Right lobe of liver (tissue), 6 donors: ENCODE measurements around the gene ERCC6L. TPM values are rescaled to one million over a fixed set of nuclear protein-coding genes. Genes with fewer than 3 reads are reported as not detected.
"Not testable (repeated sequence)": the region's sequence is repeated elsewhere in the genome, so short reads cannot be mapped to it uniquely, and the experiment has no call there.

Experiments used
- ATAC-seq, 4 donors: fragments of 200-7000 bp; cut with Tn5 transposase; one replicate each; pipeline ENCODE4 v1.9.1; 2020; ENCODE audit warnings: mild to moderate bottlenecking in 4 of 4, moderate library complexity in 4 of 4
- DNase-seq, 3 donors: peaks; one replicate each; pipeline ENCODE4 v3.0.0-alpha.2; 2020
- H3K27ac ChIP-seq, 3 donors: fragments of 200-600 bp; one replicate each; pipeline ENCODE4 v1.8.0; 2022
- H3K27me3 ChIP-seq, 2 donors: fragments of 200-600 bp; one replicate each; pipeline ENCODE4 v1.8.0; 2022
- H3K36me3 ChIP-seq, 4 donors: fragments of 200-600 bp; sonication (generic) in 1 of 4; one replicate each; pipeline versions ENCODE4 v1.5.1 to v1.8.0; 2017 to 2022; ENCODE audit warnings: control low read depth in 1 of 4
- H3K4me1 ChIP-seq, 4 donors: fragments of 200-600 bp; sonication (generic) in 1 of 4; one replicate each; pipeline versions ENCODE4 v1.5.1 to v1.8.0; 2017 to 2022; ENCODE audit warnings: control low read depth in 1 of 4
- H3K4me3 ChIP-seq, 3 donors: fragments of 200-600 bp; one replicate each; pipeline ENCODE4 v1.8.0; 2022
- H3K9me3 ChIP-seq, 4 donors: fragments of 200-600 bp; sonication (generic) in 1 of 4; one replicate each; pipeline versions ENCODE4 v1.5.1 to v1.8.0; 2017 to 2022; ENCODE audit warnings: control low read depth in 1 of 4
- CTCF ChIP-seq, 4 donors: fragments of 200-600 bp in 3 of 4; fragments of 450-650 bp in 1 of 4; IDR thresholded peaks; one replicate each; pipeline versions ENCODE4 v1.5.1 to v1.8.0; 2016 to 2022; ENCODE audit warnings: antibody characterized with exemption in 4 of 4, mild to moderate bottlenecking in 2 of 4
- POLR2A ChIP-seq: fragments of 450-650 bp; IDR thresholded peaks from one replicate; pipeline ENCODE4 v1.6.1; 2017; ENCODE audit warnings: antibody characterized with exemption, mild to moderate bottlenecking
- WGBS: methylation state at CpG from one replicate; pipeline ENCODE4 v1.1.6; 2018; ENCODE audit warnings: low coverage, low lambda C conversion rate; ENCODE audit not compliant: insufficient coverage; ENCODE audit errors: missing lambda C conversion rate; 5-methylcytosine and 5-hydroxymethylcytosine counted together
- intact Hi-C, 2 donors: fragments of 100-400 bp; cut with DNase I; formaldehyde crosslinking; loops; one replicate each; pipeline versions ENCODE4 v1.11.2 to v1.14.1; 2022
- total RNA-seq, 6 experiments: library from RNA; depleted of rRNA in 2 of 6; stranded (reverse); fragments of >200 nt in 2 of 6; fragmentation: NEBNext Ultra II Directional in 3 of 6; extraction: Animal tissue kit (Norgen Biotek cat#: 25700) in 3 of 6; gene quantifications; one replicate each; pipeline versions ENCODE4 v1.1.0 to v1.2.4, GENCODE V29; 2016 to 2023
- donor health status: DM: no; HTN: yes; CAD: no.
- donor health status: DM: no; HTN: no; CAD: no.
- donor health status: DM: no; HTN: no; CAD: no.
- donor health status: DM: no; HTN: yes; CAD: no.
- donor health status: DM: no; HTN: yes; CAD: no.

ERCC6L gene
- total RNA-seq, 6 experiments from 2014 or later: 0.09 to 0.62 (median 0.30) TPM; not detected in 2

DNA sequence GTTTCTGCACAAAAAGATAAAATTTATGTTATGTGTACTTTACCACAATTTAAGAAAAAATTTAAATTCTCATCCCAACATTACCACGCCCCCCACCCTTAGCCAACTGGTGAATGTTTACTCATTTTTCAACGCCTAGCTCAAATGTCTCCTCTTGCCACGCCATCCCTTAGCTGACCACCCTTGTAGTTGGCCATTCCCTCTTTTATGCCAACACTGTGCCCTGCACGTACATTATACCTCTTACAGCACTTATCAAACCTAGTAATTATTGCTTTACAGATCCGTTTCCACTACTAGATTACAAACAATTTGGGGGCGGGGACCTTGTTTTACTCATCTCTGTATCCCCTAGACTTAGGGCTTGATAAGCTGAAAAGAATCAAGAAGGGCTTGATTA lies 644 bp downstream of the ERCC6L start:
- 28% methylated on average over 6 of the region's 6 CpGs for WGBS
- Histone ChIP-seq H3K9me3 (no peaks in the 10 kb centered on the region), H3K27ac (no peak overlapping the region), H3K4me1 (no peaks in the 10 kb centered on the region), H3K36me3 (no peaks in the 10 kb centered on the region), H3K27me3 (no peaks in the 10 kb centered on the region), H3K4me3 (no peak overlapping the region)
- intact Hi-C loops: no loop called here
- no peak for TF ChIP-seq CTCF (IDR thresholded peaks at IDR 0.05)
- no peak for TF ChIP-seq POLR2A
- ATAC-seq (no peak), DNase-seq (no peak)

- DNase-seq: no peak
- Histone ChIP-seq H3K4me1 (no peaks in the 10 kb centered on the region), H3K9me3 (no peaks in the 10 kb centered on the region), H3K27me3 (no peaks in the 10 kb centered on the region), H3K36me3 (no peaks in the 10 kb centered on the region), H3K27ac (no peak overlapping the region), H3K4me3 (no peak overlapping the region)
- 71% methylated on average over 4 of the region's 4 CpGs for WGBS
- intact Hi-C loops: no loop called here
- TF ChIP-seq POLR2A (no peak), CTCF (IDR thresholded peaks at IDR 0.05) (no peak)
- ATAC-seq: no peak
These were observed 2.0 kb downstream of the ERCC6L start for GRCh38 chrX:72236841-72237240.

- ATAC-seq (no peak), DNase-seq (no peak)
- no peaks in the 10 kb centered on the region for H3K9me3 ChIP-seq
- H3K4me3 ChIP-seq: no peak overlapping the region
- no peak overlapping the region for H3K27ac ChIP-seq
- 64% methylated on average over 3 of the region's 3 CpGs for WGBS
- H3K27me3 ChIP-seq: no peaks in the 10 kb centered on the region
- intact Hi-C loops: no loop called here
- no peak for TF ChIP-seq CTCF (IDR thresholded peaks at IDR 0.05)
- TF ChIP-seq POLR2A: no peak
- no peaks in the 10 kb centered on the region for H3K36me3 ChIP-seq
- H3K4me1 ChIP-seq: no peaks in the 10 kb centered on the region
These were observed 8.5 kb downstream of the ERCC6L start for GRCh38 chrX:72230290-72230689.

- DNase-seq, ATAC-seq, H3K4me1 ChIP-seq, H3K27ac ChIP-seq, H3K27me3 ChIP-seq, H3K9me3 ChIP-seq, H3K4me3 ChIP-seq, intact Hi-C loops, H3K36me3 ChIP-seq: not testable (repeated sequence)
- 96% methylated on average over 3 of the region's 3 CpGs for WGBS
These were observed 18.5 kb downstream of the ERCC6L start for GRCh38 chrX:72220375-72220774.

GRCh38 chrX:72216973-72217372 lies 21.9 kb downstream of the ERCC6L start:
- ATAC-seq: peak; percentile 59 to 87 (median 64)
- Histone ChIP-seq H3K4me1 (no peaks in the 10 kb centered on the region), H3K27ac (no peak overlapping the region), H3K4me3 (no peak overlapping the region), H3K36me3 (no peaks in the 10 kb centered on the region), H3K27me3 (no peaks in the 10 kb centered on the region), H3K9me3 (no peaks in the 10 kb centered on the region)
- TF ChIP-seq POLR2A: no peak
- no peak for TF ChIP-seq CTCF (IDR thresholded peaks at IDR 0.05)
- DNase-seq: no peak
- intact Hi-C loops: no loop called here
- 50% methylated on average over 1 of the region's 1 CpG for WGBS
